ENCODE data around the gene ADARB2. TPM values are rescaled to one million over a fixed set of nuclear protein-coding genes. Genes with fewer than 3 reads are reported as not detected.

The ADARB2 gene
- polyA plus RNA-seq, 1 of the 3 experiments (the other 2 are of a cell fraction), result not detected

GRCh38 chr10:1374511-1375345, 362.6 kb downstream of the ADARB2 start (continued):
- no peak for TF ChIP-seq POLR2AphosphoS5 (IDR thresholded peaks at IDR 0.05; ENCODE audit: low read depth, low read length)
- TF ChIP-seq EP300 (IDR thresholded peaks at IDR 0.05; ENCODE audit: borderline replicate concordance in 1 of 2, low read depth in 1 of 2, low read length in 1 of 2), result no peak
- TF ChIP-seq ELF1 (IDR thresholded peaks at IDR 0.05), result no peak
- TF ChIP-seq USF2 (IDR thresholded peaks at IDR 0.05; ENCODE audit: borderline replicate concordance, low read depth, low read length), result no peak
- no peak for TF ChIP-seq TEAD4 (IDR thresholded peaks at IDR 0.05; ENCODE audit: borderline replicate concordance, insufficient read depth)

- Histone ChIP-seq H3K9ac (no peak overlapping the region), H2AFZ (ENCODE audit: low read depth) (no peak overlapping the region), H4K20me1 (ENCODE audit: insufficient read depth) (no peaks in the 10 kb centered on the region), H3K36me3 (replicated peaks in 1 of 2; ENCODE audit: control insufficient read depth in 1 of 2, insufficient read depth in 2 of 2, low read length in 1 of 2) (no peaks in the 10 kb centered on the region), H3K27ac (ENCODE audit: low read depth in 2 of 2, low read length in 1 of 2) (no peak overlapping the region), H3K4me2 (no peak overlapping the region), H3K4me3 (ENCODE audit: low read depth in 2 of 2, low read length in 1 of 2) (no peak overlapping the region), H3K9me3 (no peaks in the 10 kb centered on the region), H3F3A (replicated peaks; ENCODE audit: insufficient read depth) (no peaks in the 10 kb centered on the region), H3K9me2 (no peaks in the 10 kb centered on the region), H3K4me1 (ENCODE audit: control insufficient read depth in 1 of 2, insufficient read depth in 2 of 2, low read depth in 1 of 2, low read length in 1 of 2) (peaks cover 0 to 11% of the 10 kb centered on the region in 2 experiments; a peak in 1 of 4 replicates), H3K79me2 (ENCODE audit: insufficient read depth) (no peaks in the 10 kb centered on the region), H3K27me3 (ENCODE audit: insufficient read depth) (no peaks in the 10 kb centered on the region)
- no peak for TF ChIP-seq REST (IDR thresholded peaks at IDR 0.05; ENCODE audit: low read depth, low read length)
- TF ChIP-seq RAD21 (IDR thresholded peaks at IDR 0.05; ENCODE audit: low read length), result no peak
- no peak for TF ChIP-seq SIN3A (IDR thresholded peaks at IDR 0.05; ENCODE audit: borderline replicate concordance, low read depth, low read length)
- TF ChIP-seq NFIC (IDR thresholded peaks at IDR 0.05; ENCODE audit: borderline replicate concordance), result no peak
- TF ChIP-seq POLR2AphosphoS5 (IDR thresholded peaks at IDR 0.05; ENCODE audit: low read depth, low read length), result no peak
- no peak for TF ChIP-seq MEF2A (IDR thresholded peaks at IDR 0.05; ENCODE audit: borderline replicate concordance, low read depth)
- TF ChIP-seq FOXJ3 (CRISPR knock-in tag; IDR thresholded peaks at IDR 0.05), result no peak
- TF ChIP-seq FOXM1 (IDR thresholded peaks at IDR 0.05; ENCODE audit: low read depth), result no peak
- no peak for TF ChIP-seq CTCF (IDR thresholded peaks at IDR 0.05)
- no peak for TF ChIP-seq SMC3 (IDR thresholded peaks at IDR 0.05; ENCODE audit: low read depth, low read length)
- TF ChIP-seq MAX (IDR thresholded peaks at IDR 0.05; ENCODE audit: low read depth), result no peak
- no peak for TF ChIP-seq ELF1 (IDR thresholded peaks at IDR 0.05)
- WGBS (ENCODE audit: low lambda C conversion rate), result 67% methylated on average over 7 of the region's 7 CpGs
- ChIA-PET CTCF (interaction anchor here (0.7 to 1.1 kb wide), 2 partner anchors 13 to 81 kb away, joined by 3 read pairs; no protein-coding TSS in a partner anchor), POLR2A (no interaction called here)
- peak; percentile 7 for DNase-seq
These were observed 364.0 kb downstream of the ADARB2 start for GRCh38 chr10:1373287-1373686.
